PC-3 (cell line): ENCODE measurements around the gene WDFY3. TPM values are rescaled to one million over a fixed set of nuclear protein-coding genes. Genes with fewer than 3 reads are reported as not detected.
A peak's percentile ranks its signal among the peaks of the same experiment; 100 is the strongest.
"Not testable (repeated sequence)": the region's sequence is repeated elsewhere in the genome, so short reads cannot be mapped to it uniquely, and the experiment has no call there.

Source experiments
- ATAC-seq: fragments of 200-7000 bp; cut with Tn5 transposase; 2 replicates; pipeline ENCODE4 v1.9.1; 2020; ENCODE audit warnings: mild to moderate bottlenecking, moderate library complexity
- BruUV-seq: library from RNA; stranded (reverse); fragments of 400-500 nt; replicated peaks from 2 replicates; lab custom pipeline; 2021; lab: Mats Ljungman, UMichigan
- CTCF ChIA-PET: fragments of 300-600 bp; sonication (Branson Sonifier 250); formaldehyde crosslinking; loops from one replicate; lab custom pipeline; 2022; ENCODE audit warnings: antibody characterized with exemption; lab: Charles Lee
- POLR2A ChIA-PET: fragments of 300-600 bp; sonication (Branson Sonifier 250); formaldehyde crosslinking; loops from one replicate; lab custom pipeline; 2022; ENCODE audit warnings: antibody characterized with exemption; ENCODE audit not compliant: unreplicated experiment; lab: Charles Lee
- DNase-seq: peaks from one replicate; pipeline ENCODE4 v3.0.0-alpha.2; 2015
- H2AFZ ChIP-seq: fragments of 300-600 bp; sonication (generic); 2 replicates; pipeline ENCODE4 v1.6.0; 2016; ENCODE audit warnings: antibody characterized with exemption, low read length
- H3F3A ChIP-seq: fragments of 300-600 bp; sonication (generic); one replicate; pipeline ENCODE4 v1.6.0; 2017; ENCODE audit warnings: antibody characterized with exemption, low read length, control low read depth, mild to moderate bottlenecking; ENCODE audit not compliant: unreplicated experiment
- H3K27ac ChIP-seq: fragments of 300-600 bp; sonication (generic); 2 replicates; pipeline ENCODE4 v1.5.1; 2016; ENCODE audit warnings: mild to moderate bottlenecking, low read length
- H3K27me3 ChIP-seq: fragments of 300-600 bp; sonication (generic); 2 replicates; pipeline ENCODE4 v1.6.1; 2016; ENCODE audit warnings: low read length, mixed read lengths
- H3K36me3 ChIP-seq: fragments of 300-600 bp; sonication (generic); 2 replicates; pipeline ENCODE4 v1.6.1; 2016; ENCODE audit warnings: low read depth, mixed run types, low read length, mixed read lengths
- H3K4me1 ChIP-seq: fragments of 300-600 bp; sonication (generic); 2 replicates; pipeline ENCODE4 v1.5.1; 2016; ENCODE audit warnings: low read length; ENCODE audit not compliant: insufficient read depth
- H3K4me2 ChIP-seq: fragments of 300-600 bp; sonication (generic); 2 replicates; pipeline ENCODE4 v1.6.0; 2016; ENCODE audit warnings: low read length
- H3K4me3 ChIP-seq: fragments of 300-600 bp; sonication (generic); 2 replicates; pipeline ENCODE4 v1.5.1; 2016; ENCODE audit warnings: mild to moderate bottlenecking, low read length, mixed read lengths
- H3K79me2 ChIP-seq: fragments of 300-600 bp; sonication (generic); 2 replicates; pipeline ENCODE4 v1.6.1; 2017; ENCODE audit warnings: low read length, mixed read lengths
- H3K9ac ChIP-seq: fragments of 300-600 bp; sonication (generic); 2 replicates; pipeline ENCODE4 v1.6.0; 2016; ENCODE audit warnings: mild to moderate bottlenecking, low read length
- H3K9me2 ChIP-seq: fragments of 300-600 bp; sonication (generic); replicated peaks from 2 replicates; pipeline ENCODE4 v1.6.1; 2016; ENCODE audit warnings: mixed run types, low read length, mixed read lengths
- H3K9me3 ChIP-seq: fragments of 300-600 bp; sonication (generic); 2 replicates; pipeline ENCODE4 v1.6.1; 2016; ENCODE audit warnings: low read length, mixed read lengths
- H4K20me1 ChIP-seq: fragments of 300-600 bp; sonication (generic); 2 replicates; pipeline ENCODE4 v1.6.1; 2016; ENCODE audit warnings: low read length, mixed read lengths
- CTCF ChIP-seq: fragments of 300-600 bp; sonication (generic); conservative IDR thresholded peaks from 2 replicates; pipeline ENCODE4 v1.5.1; 2017; ENCODE audit warnings: antibody characterized with exemption, low read depth, mild to moderate bottlenecking, low read length
- EZH2 ChIP-seq: fragments of 300-600 bp; sonication (generic); IDR thresholded peaks from one replicate; pipeline ENCODE4 v1.6.1; 2017; ENCODE audit warnings: antibody characterized with exemption, mild to moderate bottlenecking, low read length; ENCODE audit not compliant: unreplicated experiment
- EZH2phosphoT487 ChIP-seq: fragments of 300-600 bp; sonication (generic); IDR thresholded peaks from 2 replicates; pipeline ENCODE4 v1.6.1; 2018; ENCODE audit warnings: mild to moderate bottlenecking, antibody characterized with exemption, low read length, borderline replicate concordance
- intact Hi-C: fragments of 100-400 bp; cut with micrococcal nuclease; formaldehyde crosslinking; loops from 2 replicates; pipeline ENCODE4 v1.9.0; 2023
- total RNA-seq: library from RNA; depleted of rRNA; stranded (reverse); fragments of >200 nt; gene quantifications from 2 replicates; pipeline ENCODE4 v1.2.3, GENCODE V29; 2014

WDFY3 gene
- total RNA-seq, 1 experiment from 2014 or later: 23.1 TPM

GRCh38 chr4:84814094-84814750 is 152.3 kb downstream of the WDFY3 start:
- Histone ChIP-seq H2AFZ (no peak overlapping the region), H3K27ac (peak overlapping the region; percentile 74), H3K9ac (0 out of 2 replicates have a peak overlapping the region, but pooled peaks have one; percentile 19), H4K20me1 (no peaks in the 10 kb centered on the region), H3K9me3 (no peaks in the 10 kb centered on the region), H3K9me2 (no peaks in the 10 kb centered on the region), H3K4me3 (no peak overlapping the region), H3K36me3 (no peaks in the 10 kb centered on the region; the same call in 1 of the 2 replicates), H3K4me1 (peaks cover 14% of the 10 kb centered on the region), H3K27me3 (no peaks in the 10 kb centered on the region), H3K4me2 (peak overlapping the region; percentile 57), H3F3A (no peaks in the 10 kb centered on the region), H3K79me2 (no peaks in the 10 kb centered on the region)
- ATAC-seq (peak; percentile 100), DNase-seq (peak; percentile 81)
- ChIA-PET CTCF (no interaction called here), POLR2A (no interaction called here)
- BruUV-seq: no TSS peak
- no peak for TF ChIP-seq EZH2
- TF ChIP-seq CTCF: no peak
- no peak for TF ChIP-seq EZH2phosphoT487
- intact Hi-C loops: loop anchor here (2.0 kb wide), 1 partner anchor 153 kb away; the partner anchor contains the start of gene WDFY3

- Histone ChIP-seq H3K9ac (no peak overlapping the region), H3K79me2 (no peaks in the 10 kb centered on the region), H3K27me3 (no peaks in the 10 kb centered on the region), H2AFZ (no peak overlapping the region), H3K4me2 (no peak overlapping the region), H3F3A (no peaks in the 10 kb centered on the region), H3K4me3 (no peak overlapping the region), H3K4me1 (peaks cover 13% of the 10 kb centered on the region), H3K9me3 (no peaks in the 10 kb centered on the region), H3K36me3 (no peaks in the 10 kb centered on the region; the same call in 1 of the 2 replicates), H4K20me1 (no peaks in the 10 kb centered on the region), H3K27ac (no peak overlapping the region), H3K9me2 (no peaks in the 10 kb centered on the region)
- ChIA-PET CTCF (no interaction called here), POLR2A (no interaction called here)
- TF ChIP-seq EZH2phosphoT487 (no peak), EZH2 (no peak), CTCF (no peak)
- no peak for ATAC-seq
- no TSS peak for BruUV-seq
- intact Hi-C loops: no loop called here
- no peak for DNase-seq
Measured at GRCh38 chr4:84809946-84810345, 156.5 kb downstream of the WDFY3 start.

GRCh38 chr4:84808332-84808731 is 158.2 kb downstream of the WDFY3 start:
- Histone ChIP-seq H3K9me2 (no peaks in the 10 kb centered on the region), H3K36me3 (no peaks in the 10 kb centered on the region; the same call in 1 of the 2 replicates), H3K27me3 (no peaks in the 10 kb centered on the region), H3K4me1 (peaks cover 14% of the 10 kb centered on the region), H3K79me2 (no peaks in the 10 kb centered on the region), H3K4me2 (no peak overlapping the region), H3K9ac (no peak overlapping the region), H2AFZ (no peak overlapping the region), H4K20me1 (0 out of 2 replicates have a peak, but pooled peaks cover 6% of the 10 kb centered on the region), H3K27ac (no peak overlapping the region), H3K4me3 (no peak overlapping the region), H3F3A (no peaks in the 10 kb centered on the region), H3K9me3 (no peaks in the 10 kb centered on the region)
- intact Hi-C loops: no loop called here
- ChIA-PET CTCF (no interaction called here), POLR2A (no interaction called here)
- ATAC-seq (no peak), DNase-seq (no peak)
- BruUV-seq: no TSS peak
- no peak for TF ChIP-seq EZH2
- TF ChIP-seq CTCF: no peak
- TF ChIP-seq EZH2phosphoT487: no peak

- H2AFZ ChIP-seq, BruUV-seq, H3K4me3 ChIP-seq, H3K79me2 ChIP-seq, intact Hi-C loops, H3K27me3 ChIP-seq, ATAC-seq, H3F3A ChIP-seq, H3K4me2 ChIP-seq, H3K36me3 ChIP-seq, H3K27ac ChIP-seq, H3K9ac ChIP-seq, H3K9me2 ChIP-seq, DNase-seq, POLR2A ChIA-PET, H4K20me1 ChIP-seq, CTCF ChIA-PET, H3K9me3 ChIP-seq: not testable (repeated sequence)
- H3K4me1 ChIP-seq: peaks cover 18% of the 10 kb centered on the region
Measured at GRCh38 chr4:84806541-84806940, 159.9 kb downstream of the WDFY3 start.
